ENCODE data around the gene EPHA4.

DNA sequence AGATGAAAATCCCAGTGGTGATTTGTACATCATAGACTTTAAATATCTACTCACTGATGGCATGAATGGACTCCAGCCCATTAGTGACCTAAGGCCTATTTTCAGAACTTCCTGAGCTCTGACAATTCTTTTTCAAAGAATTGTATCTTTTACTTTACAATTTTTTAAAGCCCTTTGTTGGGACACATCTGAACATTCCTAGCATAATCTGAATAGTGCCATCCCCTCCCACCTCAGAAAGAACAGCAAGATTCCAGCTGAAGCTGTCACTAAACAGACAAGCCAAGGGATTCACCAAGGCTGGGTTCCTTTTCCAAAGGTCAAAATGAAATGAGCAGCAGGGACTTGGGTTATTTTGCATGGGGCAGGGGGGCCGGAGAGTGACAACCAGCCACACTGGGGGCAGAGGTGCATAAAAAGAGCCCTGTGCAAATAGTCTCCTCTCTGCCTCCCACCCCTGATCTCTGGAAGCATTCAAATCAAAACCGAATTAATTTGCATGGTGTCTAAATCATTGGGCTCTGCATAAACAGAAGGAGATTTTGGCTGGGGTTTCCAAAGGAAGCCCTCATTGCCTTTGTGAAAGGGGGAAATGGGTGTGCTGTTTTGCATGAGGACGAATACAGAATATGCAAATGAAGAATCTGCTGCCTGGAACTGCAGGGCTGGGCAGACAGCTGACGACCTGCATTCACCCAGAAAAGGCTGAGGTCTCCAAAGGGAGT is 17.2 kb downstream of the EPHA4 start:
- TF ChIP-seq, protein P1, sequence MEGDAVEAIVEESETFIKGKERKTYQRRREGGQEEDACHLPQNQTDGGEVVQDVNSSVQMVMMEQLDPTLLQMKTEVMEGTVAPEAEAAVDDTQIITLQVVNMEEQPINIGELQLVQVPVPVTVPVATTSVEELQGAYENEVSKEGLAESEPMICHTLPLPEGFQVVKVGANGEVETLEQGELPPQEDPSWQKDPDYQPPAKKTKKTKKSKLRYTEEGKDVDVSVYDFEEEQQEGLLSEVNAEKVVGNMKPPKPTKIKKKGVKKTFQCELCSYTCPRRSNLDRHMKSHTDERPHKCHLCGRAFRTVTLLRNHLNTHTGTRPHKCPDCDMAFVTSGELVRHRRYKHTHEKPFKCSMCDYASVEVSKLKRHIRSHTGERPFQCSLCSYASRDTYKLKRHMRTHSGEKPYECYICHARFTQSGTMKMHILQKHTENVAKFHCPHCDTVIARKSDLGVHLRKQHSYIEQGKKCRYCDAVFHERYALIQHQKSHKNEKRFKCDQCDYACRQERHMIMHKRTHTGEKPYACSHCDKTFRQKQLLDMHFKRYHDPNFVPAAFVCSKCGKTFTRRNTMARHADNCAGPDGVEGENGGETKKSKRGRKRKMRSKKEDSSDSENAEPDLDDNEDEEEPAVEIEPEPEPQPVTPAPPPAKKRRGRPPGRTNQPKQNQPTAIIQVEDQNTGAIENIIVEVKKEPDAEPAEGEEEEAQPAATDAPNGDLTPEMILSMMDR (IDR thresholded peaks at IDR 0.05) = no peak
- TF ChIP-seq, protein P2, sequence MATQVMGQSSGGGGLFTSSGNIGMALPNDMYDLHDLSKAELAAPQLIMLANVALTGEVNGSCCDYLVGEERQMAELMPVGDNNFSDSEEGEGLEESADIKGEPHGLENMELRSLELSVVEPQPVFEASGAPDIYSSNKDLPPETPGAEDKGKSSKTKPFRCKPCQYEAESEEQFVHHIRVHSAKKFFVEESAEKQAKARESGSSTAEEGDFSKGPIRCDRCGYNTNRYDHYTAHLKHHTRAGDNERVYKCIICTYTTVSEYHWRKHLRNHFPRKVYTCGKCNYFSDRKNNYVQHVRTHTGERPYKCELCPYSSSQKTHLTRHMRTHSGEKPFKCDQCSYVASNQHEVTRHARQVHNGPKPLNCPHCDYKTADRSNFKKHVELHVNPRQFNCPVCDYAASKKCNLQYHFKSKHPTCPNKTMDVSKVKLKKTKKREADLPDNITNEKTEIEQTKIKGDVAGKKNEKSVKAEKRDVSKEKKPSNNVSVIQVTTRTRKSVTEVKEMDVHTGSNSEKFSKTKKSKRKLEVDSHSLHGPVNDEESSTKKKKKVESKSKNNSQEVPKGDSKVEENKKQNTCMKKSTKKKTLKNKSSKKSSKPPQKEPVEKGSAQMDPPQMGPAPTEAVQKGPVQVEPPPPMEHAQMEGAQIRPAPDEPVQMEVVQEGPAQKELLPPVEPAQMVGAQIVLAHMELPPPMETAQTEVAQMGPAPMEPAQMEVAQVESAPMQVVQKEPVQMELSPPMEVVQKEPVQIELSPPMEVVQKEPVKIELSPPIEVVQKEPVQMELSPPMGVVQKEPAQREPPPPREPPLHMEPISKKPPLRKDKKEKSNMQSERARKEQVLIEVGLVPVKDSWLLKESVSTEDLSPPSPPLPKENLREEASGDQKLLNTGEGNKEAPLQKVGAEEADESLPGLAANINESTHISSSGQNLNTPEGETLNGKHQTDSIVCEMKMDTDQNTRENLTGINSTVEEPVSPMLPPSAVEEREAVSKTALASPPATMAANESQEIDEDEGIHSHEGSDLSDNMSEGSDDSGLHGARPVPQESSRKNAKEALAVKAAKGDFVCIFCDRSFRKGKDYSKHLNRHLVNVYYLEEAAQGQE (IDR thresholded peaks at IDR 0.05; ENCODE audit: insufficient read depth in 1 of 2, low read depth in 2 of 2, low read length in 1 of 2) = no peak
- TF ChIP-seq POLR2AphosphoS5 (IDR thresholded peaks at IDR 0.05; ENCODE audit: low read depth, low read length) (no peak), TCF7L2 (IDR thresholded peaks at IDR 0.05; ENCODE audit: low read depth, low read length) (no peak), SIN3A (IDR thresholded peaks at IDR 0.05; ENCODE audit: borderline replicate concordance, insufficient read depth, low read depth, low read length) (no peak)

Measured in Panc1 (cell line).